ENCODE results near the gene PLD1.

Gene PLD1

GRCh38 chr3:171688593-171688992, 121.7 kb downstream of the PLD1 start:
- no peak for DNase-seq

GRCh38 chr3:171688002-171688401, 122.3 kb downstream of the PLD1 start:
- no peak for DNase-seq

- DNase-seq, result no peak
These were observed 122.7 kb downstream of the PLD1 start for GRCh38 chr3:171687581-171687980.

- DNase-seq, result no peak
These were observed 123.2 kb downstream of the PLD1 start for GRCh38 chr3:171687064-171687463.

- no peak for DNase-seq
These were observed 125.0 kb downstream of the PLD1 start for GRCh38 chr3:171685116-171685895.

GRCh38 chr3:171684221-171684620, 126.1 kb downstream of the PLD1 start:
- no peak for DNase-seq

- no peak for DNase-seq
These were observed 127.5 kb downstream of the PLD1 start for GRCh38 chr3:171682743-171683142.

- DNase-seq, result no peak
These were observed 129.4 kb downstream of the PLD1 start for GRCh38 chr3:171680726-171681411.

GRCh38 chr3:171678971-171679492, 131.3 kb downstream of the PLD1 start:
- DNase-seq, result no peak

GRCh38 chr3:171677706-171678105, 132.6 kb downstream of the PLD1 start:
- DNase-seq, result no peak

GRCh38 chr3:171676601-171677175, 133.6 kb downstream of the PLD1 start:
- no peak for DNase-seq

GRCh38 chr3:171673951-171674350, 136.3 kb downstream of the PLD1 start:
- no peak for DNase-seq

- DNase-seq, result no peak
These were observed 137.7 kb downstream of the PLD1 start for GRCh38 chr3:171672538-171672937.

GRCh38 chr3:171672124-171672523, 138.2 kb downstream of the PLD1 start:
- DNase-seq, result no peak

- no peak for DNase-seq
These were observed 138.6 kb downstream of the PLD1 start for GRCh38 chr3:171671709-171672108.

GRCh38 chr3:171666516-171666915, 143.8 kb downstream of the PLD1 start:
- no peak for DNase-seq

GRCh38 chr3:171663805-171664204, 146.5 kb downstream of the PLD1 start:
- DNase-seq, result no peak

GRCh38 chr3:171661484-171661883, 148.8 kb downstream of the PLD1 start:
- no peak for DNase-seq

GRCh38 chr3:171660188-171660587, 150.1 kb downstream of the PLD1 start:
- no peak for DNase-seq

- DNase-seq, result no peak
These were observed 151.4 kb downstream of the PLD1 start for GRCh38 chr3:171658841-171659240.

- no peak for DNase-seq
These were observed 155.5 kb downstream of the PLD1 start for GRCh38 chr3:171654809-171655208.

GRCh38 chr3:171654326-171654725, 156.0 kb downstream of the PLD1 start:
- DNase-seq, result no peak

GRCh38 chr3:171653701-171654100, 156.6 kb downstream of the PLD1 start:
- no peak for DNase-seq

- DNase-seq, result no peak
These were observed 157.4 kb downstream of the PLD1 start for GRCh38 chr3:171652932-171653331.
